ENCODE measurements around the gene ZSWIM6. TPM values are rescaled to one million over a fixed set of nuclear protein-coding genes. Genes with fewer than 3 reads are reported as not detected.

Gene ZSWIM6
- total RNA-seq, 6 experiments from 2014 or later, result 9.7 to 13.5 (median 11.7) TPM

DNA sequence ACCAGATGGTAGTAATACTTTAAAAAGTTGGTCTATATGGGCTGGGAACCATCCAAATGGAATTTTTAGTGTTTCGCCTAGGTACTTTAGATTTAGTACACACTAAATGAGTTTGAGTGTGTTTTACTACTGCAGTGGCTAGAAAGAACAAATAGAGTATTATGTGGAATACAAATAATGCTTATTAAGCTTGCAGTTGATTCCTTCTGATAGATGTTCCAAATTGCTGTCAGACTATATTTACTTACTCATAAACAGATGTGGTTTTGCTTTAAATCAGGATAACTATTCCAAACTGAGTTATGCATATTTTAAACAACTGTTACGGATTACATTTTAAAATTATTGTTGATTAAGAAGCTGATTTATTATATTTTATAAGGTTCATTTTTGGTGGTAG is 103.3 kb downstream of the ZSWIM6 start:
- TF ChIP-seq CTCF (IDR thresholded peaks at IDR 0.05), result no peak

GRCh38 chr5:61438298-61438970 is 106.4 kb downstream of the ZSWIM6 start:
- H3K27ac Mint-ChIP-seq, result no peak overlapping the region

More for the DNA sequence above, 103.3 kb downstream of the ZSWIM6 start:
- Mint-ChIP-seq H3K4me1 (ENCODE audit: low read depth) (peaks cover 22% of the 10 kb centered on the region), H3K4me3 (no peak overlapping the region), H3K27me3 (ENCODE audit: insufficient read depth) (peaks cover 1% of the 10 kb centered on the region; the same call in 1 of the 2 replicates), H3K9me3 (no peaks in the 10 kb centered on the region), H3K36me3 (ENCODE audit: low read depth) (no peaks in the 10 kb centered on the region), H3K27ac (no peak overlapping the region)
- no peak for DNase-seq

DNA sequence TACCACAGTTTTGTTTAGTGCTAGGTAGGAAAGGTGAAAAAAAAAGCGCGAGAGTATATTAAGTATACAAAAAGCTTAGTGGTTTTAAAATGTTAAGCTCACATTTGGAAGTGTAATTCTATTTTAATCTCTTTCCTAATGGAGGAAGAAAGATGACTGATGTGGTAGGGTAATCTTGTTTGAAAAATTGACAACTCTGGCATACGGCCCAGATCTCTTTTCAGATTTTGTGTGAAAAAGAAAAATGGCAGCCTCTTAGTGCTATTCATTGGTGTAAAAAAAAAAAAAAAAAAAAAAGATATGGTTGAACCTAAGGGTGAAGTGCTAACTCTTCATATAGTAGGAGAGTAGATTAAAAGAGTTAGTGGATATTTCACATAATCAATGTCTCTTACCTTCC is 108.0 kb downstream of the ZSWIM6 start:
- no peak for DNase-seq
- H3K27me3 Mint-ChIP-seq (ENCODE audit: insufficient read depth), result peaks cover 1% of the 10 kb centered on the region; the same call in 1 of the 2 replicates
- no peak overlapping the region for H3K4me3 Mint-ChIP-seq
- no peak for TF ChIP-seq CTCF (IDR thresholded peaks at IDR 0.05)
- peaks cover 25% of the 10 kb centered on the region for H3K4me1 Mint-ChIP-seq (ENCODE audit: low read depth)
- no peak overlapping the region for H3K27ac Mint-ChIP-seq
- H3K9me3 Mint-ChIP-seq, result peaks cover 12% of the 10 kb centered on the region
- H3K36me3 Mint-ChIP-seq (ENCODE audit: low read depth), result peaks cover 12% of the 10 kb centered on the region

More at GRCh38 chr5:61438298-61438970, 106.4 kb downstream of the ZSWIM6 start:
- peaks cover 12% of the 10 kb centered on the region for H3K36me3 Mint-ChIP-seq (ENCODE audit: low read depth)
- peaks cover 12% of the 10 kb centered on the region for H3K9me3 Mint-ChIP-seq
- H3K27me3 Mint-ChIP-seq (ENCODE audit: insufficient read depth), result peaks cover 1% of the 10 kb centered on the region; the same call in 1 of the 2 replicates
- DNase-seq, result no peak
- H3K4me1 Mint-ChIP-seq (ENCODE audit: low read depth), result peaks cover 22% of the 10 kb centered on the region
- TF ChIP-seq CTCF (IDR thresholded peaks at IDR 0.05), result no peak
- no peak overlapping the region for H3K4me3 Mint-ChIP-seq

- Mint-ChIP-seq H3K27ac (no peak overlapping the region), H3K4me3 (no peak overlapping the region), H3K4me1 (ENCODE audit: low read depth) (peaks cover 28% of the 10 kb centered on the region), H3K36me3 (ENCODE audit: low read depth) (peaks cover 12% of the 10 kb centered on the region), H3K9me3 (peaks cover 12% of the 10 kb centered on the region), H3K27me3 (ENCODE audit: insufficient read depth) (peaks cover 1% of the 10 kb centered on the region; the same call in 1 of the 2 replicates)
- no peak for TF ChIP-seq CTCF (IDR thresholded peaks at IDR 0.05)
- DNase-seq, result no peak
These were observed 108.5 kb downstream of the ZSWIM6 start for GRCh38 chr5:61440596-61440995.

- Mint-ChIP-seq H3K27ac (no peak overlapping the region), H3K9me3 (peaks cover 12% of the 10 kb centered on the region), H3K36me3 (ENCODE audit: low read depth) (peaks cover 16% of the 10 kb centered on the region), H3K27me3 (ENCODE audit: insufficient read depth) (peaks cover 1% of the 10 kb centered on the region; the same call in 1 of the 2 replicates), H3K4me1 (ENCODE audit: low read depth) (peaks cover 21% of the 10 kb centered on the region), H3K4me3 (no peak overlapping the region)
- no peak for DNase-seq
- TF ChIP-seq CTCF (IDR thresholded peaks at IDR 0.05), result no peak
These were observed 109.7 kb downstream of the ZSWIM6 start for GRCh38 chr5:61441742-61442141.
